Upper lobe of left lung (tissue), 4 donors: ENCODE data around the gene CHST11.

Source experiments
- EP300 ChIP-seq, 4 donors: sonication (generic); formaldehyde crosslinking; IDR thresholded peaks; one replicate each; pipeline ENCODE4 v1.5.1; 2017; ENCODE audit warnings: antibody characterized with exemption in 4 of 4, control low read depth in 2 of 4
- TF ChIP-seq, protein P1 (sequence below), 6 experiments: fragments of 450-650 bp in 4 of 6; fragments of 200-600 bp in 2 of 6; sonication (generic) in 2 of 6; IDR thresholded peaks; one replicate each; pipeline ENCODE4 v1.5.1; 2016 to 2019; ENCODE audit warnings: antibody characterized with exemption in 6 of 6

- TF ChIP-seq, protein P1, sequence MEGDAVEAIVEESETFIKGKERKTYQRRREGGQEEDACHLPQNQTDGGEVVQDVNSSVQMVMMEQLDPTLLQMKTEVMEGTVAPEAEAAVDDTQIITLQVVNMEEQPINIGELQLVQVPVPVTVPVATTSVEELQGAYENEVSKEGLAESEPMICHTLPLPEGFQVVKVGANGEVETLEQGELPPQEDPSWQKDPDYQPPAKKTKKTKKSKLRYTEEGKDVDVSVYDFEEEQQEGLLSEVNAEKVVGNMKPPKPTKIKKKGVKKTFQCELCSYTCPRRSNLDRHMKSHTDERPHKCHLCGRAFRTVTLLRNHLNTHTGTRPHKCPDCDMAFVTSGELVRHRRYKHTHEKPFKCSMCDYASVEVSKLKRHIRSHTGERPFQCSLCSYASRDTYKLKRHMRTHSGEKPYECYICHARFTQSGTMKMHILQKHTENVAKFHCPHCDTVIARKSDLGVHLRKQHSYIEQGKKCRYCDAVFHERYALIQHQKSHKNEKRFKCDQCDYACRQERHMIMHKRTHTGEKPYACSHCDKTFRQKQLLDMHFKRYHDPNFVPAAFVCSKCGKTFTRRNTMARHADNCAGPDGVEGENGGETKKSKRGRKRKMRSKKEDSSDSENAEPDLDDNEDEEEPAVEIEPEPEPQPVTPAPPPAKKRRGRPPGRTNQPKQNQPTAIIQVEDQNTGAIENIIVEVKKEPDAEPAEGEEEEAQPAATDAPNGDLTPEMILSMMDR (IDR thresholded peaks at IDR 0.05): no peak
- TF ChIP-seq EP300 (IDR thresholded peaks at IDR 0.05): no peak
Measured at GRCh38 chr12:104724992-104725585, 268.3 kb downstream of the CHST11 start.
